Right atrium auricular region (tissue), 2 donors: ENCODE results near the gene CHADL. TPM values are rescaled to one million over a fixed set of nuclear protein-coding genes. Genes with fewer than 3 reads are reported as not detected.
A peak's percentile ranks its signal among the peaks of the same experiment; 100 is the strongest.

ENCODE experiments used
- DNase-seq: peaks from one replicate; pipeline ENCODE4 v3.0.0-alpha.2; 2019; ENCODE audit warnings: low spot score
- H3K27ac ChIP-seq, 2 donors: fragments of 200-600 bp; sonication (generic); 1 replicate in 1 of 2; 2 replicates in 1 of 2; pipeline ENCODE4 v1.5.1; 2016 to 2019
- H3K27me3 ChIP-seq, 2 donors: fragments of 200-600 bp; sonication (generic); one replicate each; pipeline versions ENCODE4 v1.5.1 to v1.6.0; 2017 to 2019
- H3K36me3 ChIP-seq: fragments of 200-600 bp; sonication (generic); one replicate; pipeline ENCODE4 v1.5.1; 2016
- H3K4me1 ChIP-seq, 2 donors: fragments of 200-600 bp; sonication (generic); one replicate each; pipeline versions ENCODE4 v1.5.1 to v1.6.0; 2017 to 2019
- H3K4me3 ChIP-seq, 2 donors: fragments of 200-600 bp; sonication (generic); 1 replicate in 1 of 2; 2 replicates in 1 of 2; pipeline ENCODE4 v1.5.1; 2017 to 2019; ENCODE audit warnings: mild to moderate bottlenecking in 1 of 2, moderate library complexity in 1 of 2
- H3K9me3 ChIP-seq, 2 donors: fragments of 200-600 bp; sonication (generic); one replicate each; pipeline ENCODE4 v1.5.1; 2019
- total RNA-seq, 2 donors: library from RNA; depleted of rRNA; stranded (reverse); fragments of >200 nt; gene quantifications; one replicate each; pipeline ENCODE4 v1.1.0, GENCODE V29; 2016
- TF ChIP-seq, protein P1 (sequence below), 2 donors: fragments of 200-600 bp; sonication (generic); IDR thresholded peaks; one replicate each; pipeline ENCODE4 v1.5.1; 2019; ENCODE audit warnings: antibody characterized with exemption in 2 of 2

The CHADL gene
- total RNA-seq, 2 donors from 2014 or later = 8.3 to 16.1 TPM

DNA sequence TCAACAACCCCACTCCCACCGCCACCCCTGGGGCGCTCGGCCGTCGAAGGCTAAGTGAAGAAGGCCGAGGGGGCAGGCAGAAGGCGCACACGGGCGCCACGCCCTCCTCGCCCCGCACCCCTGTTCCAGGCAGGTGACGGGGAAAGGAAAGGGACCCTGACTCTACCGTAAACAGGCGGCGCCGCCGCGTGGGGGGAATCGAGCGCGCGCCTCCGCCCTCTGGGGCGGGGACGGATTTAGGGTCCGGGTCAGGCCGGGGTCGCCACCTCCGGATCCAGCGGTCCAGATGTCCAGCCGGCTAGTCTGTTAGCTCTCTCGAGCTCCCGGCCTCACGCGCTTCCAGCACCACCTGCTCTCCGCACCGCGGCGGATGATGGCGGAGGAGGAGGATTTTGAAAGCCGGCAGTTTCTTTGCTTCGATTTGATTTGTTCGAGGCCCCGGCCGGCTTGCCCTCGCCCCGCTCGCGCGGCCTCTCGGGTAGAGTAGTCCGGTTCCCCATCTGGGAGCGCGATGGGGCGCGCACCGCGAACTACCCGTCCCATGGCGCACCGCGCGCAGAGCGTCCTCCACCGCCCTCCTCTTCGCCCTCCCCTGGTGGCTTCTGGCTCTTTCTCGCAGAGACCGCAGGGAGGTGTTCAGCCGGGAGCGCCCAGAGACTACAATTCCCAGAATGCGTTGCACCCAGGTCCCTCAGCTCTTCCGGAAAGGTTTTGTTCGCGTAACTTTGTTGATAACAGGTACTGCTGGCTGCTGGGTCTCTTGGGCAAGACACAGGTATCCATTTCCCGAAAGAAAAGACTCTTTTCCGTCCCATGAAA is 45.3 kb upstream of the CHADL start, which contains the start of gene RANGAP1:
RANGAP1 (minus strand) TSS at position 368 of the 819 bp plus-strand sequence. CDS start 5,143 bp downstream, outside the sequence.
- H3K27me3 ChIP-seq = no peaks in the 10 kb centered on the region
- H3K9me3 ChIP-seq = no peaks in the 10 kb centered on the region
- peaks cover 17% of the 10 kb centered on the region for H3K36me3 ChIP-seq

DNA sequence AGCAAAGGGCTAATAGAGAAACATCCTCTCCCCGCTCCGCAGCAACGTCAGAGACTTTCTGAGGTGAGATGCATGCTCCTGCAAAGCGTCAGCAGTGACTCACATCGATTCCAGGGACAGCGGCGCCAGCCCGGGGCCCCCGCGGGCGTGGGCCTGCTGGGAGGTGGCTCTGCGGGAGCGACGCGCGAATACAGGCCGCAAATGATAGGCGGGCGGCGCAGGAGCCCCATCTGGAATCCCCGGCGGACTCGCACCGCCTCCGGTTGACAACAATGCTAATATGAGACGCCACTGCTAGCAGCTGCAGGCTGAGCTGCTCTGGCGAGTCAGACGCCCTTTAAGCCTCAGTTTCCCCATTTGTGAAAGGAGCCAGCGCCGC is 44.7 kb upstream of the CHADL start:
- Histone ChIP-seq H3K4me1 (peaks cover 0 to 14% of the 10 kb centered on the region in 2 donors), H3K27ac (peak overlapping the region; percentile 86 to 87), H3K4me3 (peak overlapping the region; percentile 68 to 86), H3K9me3 (no peaks in the 10 kb centered on the region), H3K27me3 (no peaks in the 10 kb centered on the region), H3K36me3 (peaks cover 18% of the 10 kb centered on the region)
- TF ChIP-seq, protein P1, sequence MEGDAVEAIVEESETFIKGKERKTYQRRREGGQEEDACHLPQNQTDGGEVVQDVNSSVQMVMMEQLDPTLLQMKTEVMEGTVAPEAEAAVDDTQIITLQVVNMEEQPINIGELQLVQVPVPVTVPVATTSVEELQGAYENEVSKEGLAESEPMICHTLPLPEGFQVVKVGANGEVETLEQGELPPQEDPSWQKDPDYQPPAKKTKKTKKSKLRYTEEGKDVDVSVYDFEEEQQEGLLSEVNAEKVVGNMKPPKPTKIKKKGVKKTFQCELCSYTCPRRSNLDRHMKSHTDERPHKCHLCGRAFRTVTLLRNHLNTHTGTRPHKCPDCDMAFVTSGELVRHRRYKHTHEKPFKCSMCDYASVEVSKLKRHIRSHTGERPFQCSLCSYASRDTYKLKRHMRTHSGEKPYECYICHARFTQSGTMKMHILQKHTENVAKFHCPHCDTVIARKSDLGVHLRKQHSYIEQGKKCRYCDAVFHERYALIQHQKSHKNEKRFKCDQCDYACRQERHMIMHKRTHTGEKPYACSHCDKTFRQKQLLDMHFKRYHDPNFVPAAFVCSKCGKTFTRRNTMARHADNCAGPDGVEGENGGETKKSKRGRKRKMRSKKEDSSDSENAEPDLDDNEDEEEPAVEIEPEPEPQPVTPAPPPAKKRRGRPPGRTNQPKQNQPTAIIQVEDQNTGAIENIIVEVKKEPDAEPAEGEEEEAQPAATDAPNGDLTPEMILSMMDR (IDR thresholded peaks at IDR 0.05) = no peak
- peak; percentile 72 for DNase-seq

More for the DNA sequence above, 45.3 kb upstream of the CHADL start, which contains the start of gene RANGAP1:
- peaks cover 0 to 14% of the 10 kb centered on the region in 2 donors for H3K4me1 ChIP-seq
- TF ChIP-seq, protein P1 (IDR thresholded peaks at IDR 0.05) = peak in 1 of 2 donors; percentile 7
- H3K4me3 ChIP-seq = peak within 1 kb of the TSS; percentile 68 to 86
- H3K27ac ChIP-seq = peak within 1 kb of the TSS; percentile 86 to 87
- DNase-seq = peak; percentile 96

DNA sequence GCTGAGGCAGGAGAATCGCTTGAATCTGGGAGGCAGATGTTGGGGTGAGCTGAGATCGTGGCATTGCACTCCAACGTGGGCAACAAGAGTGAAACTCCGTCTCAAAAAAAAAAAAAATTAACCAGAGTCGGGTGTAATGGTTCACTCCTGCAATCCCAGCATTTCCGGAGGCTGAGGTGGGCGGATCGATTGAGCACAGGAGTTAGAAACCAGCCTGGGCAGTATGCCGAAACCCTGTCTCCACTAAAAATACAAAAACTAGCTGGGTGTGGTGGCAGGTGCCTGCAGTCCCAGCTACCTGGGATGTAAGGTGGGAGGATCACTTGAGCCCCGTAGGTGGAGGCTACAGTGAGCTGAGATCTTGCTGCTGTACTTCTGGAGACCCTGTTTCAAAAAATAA is 43.7 kb upstream of the CHADL start:
- Histone ChIP-seq H3K9me3 (no peaks in the 10 kb centered on the region), H3K4me1 (peaks cover 0 to 14% of the 10 kb centered on the region in 2 donors), H3K27me3 (no peaks in the 10 kb centered on the region), H3K27ac (peak overlapping the region in 1 of 2 donors; percentile 86), H3K36me3 (peaks cover 25% of the 10 kb centered on the region), H3K4me3 (no peak overlapping the region)
- no peak for DNase-seq
- TF ChIP-seq, protein P1 (IDR thresholded peaks at IDR 0.05) = no peak

DNA sequence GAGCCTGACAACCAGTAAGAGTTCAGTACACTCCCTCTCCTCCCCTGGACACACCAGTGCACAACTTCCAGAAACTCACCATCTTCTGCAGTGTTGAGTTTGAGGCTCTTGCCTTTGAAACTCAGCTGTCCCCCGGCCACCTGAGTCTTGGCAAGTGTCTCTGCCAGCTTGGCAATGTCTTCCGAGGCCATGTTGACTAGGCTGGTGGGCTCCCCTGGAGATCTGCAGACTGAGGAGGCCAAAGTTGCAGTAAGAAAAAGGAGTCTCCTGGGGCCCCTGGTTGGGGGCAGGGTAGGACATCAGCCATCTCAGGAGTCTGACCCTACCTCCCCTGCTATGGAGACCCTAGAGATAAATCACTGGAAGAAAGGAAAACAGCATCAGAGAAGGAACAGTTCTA is 40.1 kb upstream of the CHADL start:
- Histone ChIP-seq H3K36me3 (peaks cover 47% of the 10 kb centered on the region), H3K27me3 (no peaks in the 10 kb centered on the region), H3K4me1 (peaks cover 0 to 10% of the 10 kb centered on the region in 2 donors), H3K27ac (no peak overlapping the region), H3K4me3 (no peak overlapping the region), H3K9me3 (no peaks in the 10 kb centered on the region)
- TF ChIP-seq, protein P1 (IDR thresholded peaks at IDR 0.05) = no peak
- no peak for DNase-seq

DNA sequence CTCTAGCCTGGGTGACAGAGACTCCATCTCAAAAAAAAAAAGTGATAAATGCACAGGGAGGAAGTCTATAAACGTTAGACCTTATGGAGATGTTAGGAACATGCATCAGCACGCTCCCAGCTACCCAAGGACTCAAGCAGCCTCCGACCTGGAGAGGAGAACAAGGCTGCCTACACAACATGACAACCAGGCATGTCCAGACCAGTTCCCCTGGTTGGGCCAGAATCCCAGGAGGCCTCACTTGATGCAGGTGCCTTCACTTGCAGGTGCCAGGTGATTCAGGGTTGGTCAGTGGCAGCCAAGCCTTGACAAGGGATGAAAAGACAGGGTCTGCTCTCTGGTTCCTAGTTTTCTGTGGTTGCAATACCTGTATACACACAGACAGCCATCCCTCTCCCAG is 39.3 kb upstream of the CHADL start:
- no peaks in the 10 kb centered on the region for H3K9me3 ChIP-seq
- no peak overlapping the region for H3K27ac ChIP-seq
- H3K36me3 ChIP-seq = peaks cover 49% of the 10 kb centered on the region
- no peak for DNase-seq
- TF ChIP-seq, protein P1 (IDR thresholded peaks at IDR 0.05) = no peak
- no peak overlapping the region for H3K4me3 ChIP-seq
- H3K4me1 ChIP-seq = peaks cover 0 to 4% of the 10 kb centered on the region in 2 donors
- no peaks in the 10 kb centered on the region for H3K27me3 ChIP-seq
